ENCODE data around the gene ETNK2. TPM values are rescaled to one million over a fixed set of nuclear protein-coding genes. Genes with fewer than 3 reads are reported as not detected.

Gene ETNK2
- polyA plus RNA-seq, 1 experiment = 25.6 TPM

DNA sequence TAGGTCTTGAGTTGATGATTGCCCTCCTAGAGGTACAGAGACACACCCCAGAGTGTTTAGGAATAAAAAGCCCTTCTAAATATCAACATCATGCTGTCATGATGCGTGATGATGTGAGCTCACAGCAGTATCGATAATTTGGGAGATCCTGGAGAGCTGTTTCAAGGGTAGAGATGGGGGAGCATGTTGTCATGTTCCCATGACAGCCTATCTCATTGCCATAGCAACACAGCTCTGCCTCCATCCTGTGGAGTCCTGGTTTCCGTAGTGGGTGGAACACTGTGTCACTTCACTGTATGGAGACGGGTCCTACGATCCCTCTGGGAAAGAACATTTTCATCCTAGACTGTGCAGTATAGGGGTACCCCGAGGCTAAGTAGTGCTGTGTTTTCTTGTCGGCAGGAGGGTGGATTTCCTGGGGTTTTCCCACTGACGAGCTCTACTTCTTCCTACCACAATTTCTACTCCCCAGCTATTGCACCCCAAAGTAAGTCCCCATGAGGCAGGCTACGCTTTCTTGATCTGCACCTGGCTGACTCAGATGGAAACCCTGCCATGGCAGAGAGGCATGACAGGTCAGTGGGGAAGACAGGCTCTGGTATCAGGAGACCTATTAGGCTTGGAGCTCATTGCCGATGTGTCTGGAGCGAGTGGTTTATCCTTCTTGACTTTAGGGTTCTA lies 37.3 kb upstream of the ETNK2 start:
- Histone ChIP-seq H3K27me3 (ENCODE audit: control insufficient read depth, insufficient read depth, low read length) (peaks cover 6% of the 10 kb centered on the region), H3K4me3 (ENCODE audit: low read depth, low read length) (no peak overlapping the region), H3K9me3 (ENCODE audit: control insufficient read depth, insufficient read depth, low read length) (no peaks in the 10 kb centered on the region), H3K27ac (ENCODE audit: low read depth, low read length) (no peak overlapping the region)
- ChIA-PET POLR2A (interaction anchor here (0.6 kb wide), 1 partner anchor 17 kb away, joined by 4 read pairs; no protein-coding TSS in a partner anchor), CTCF (interaction anchor here (0.5 to 3.1 kb wide), 5 partner anchors 18 to 314 kb away, joined by 3 to 13 read pairs (median 4); no protein-coding TSS in a partner anchor)
- TF ChIP-seq, protein P1, sequence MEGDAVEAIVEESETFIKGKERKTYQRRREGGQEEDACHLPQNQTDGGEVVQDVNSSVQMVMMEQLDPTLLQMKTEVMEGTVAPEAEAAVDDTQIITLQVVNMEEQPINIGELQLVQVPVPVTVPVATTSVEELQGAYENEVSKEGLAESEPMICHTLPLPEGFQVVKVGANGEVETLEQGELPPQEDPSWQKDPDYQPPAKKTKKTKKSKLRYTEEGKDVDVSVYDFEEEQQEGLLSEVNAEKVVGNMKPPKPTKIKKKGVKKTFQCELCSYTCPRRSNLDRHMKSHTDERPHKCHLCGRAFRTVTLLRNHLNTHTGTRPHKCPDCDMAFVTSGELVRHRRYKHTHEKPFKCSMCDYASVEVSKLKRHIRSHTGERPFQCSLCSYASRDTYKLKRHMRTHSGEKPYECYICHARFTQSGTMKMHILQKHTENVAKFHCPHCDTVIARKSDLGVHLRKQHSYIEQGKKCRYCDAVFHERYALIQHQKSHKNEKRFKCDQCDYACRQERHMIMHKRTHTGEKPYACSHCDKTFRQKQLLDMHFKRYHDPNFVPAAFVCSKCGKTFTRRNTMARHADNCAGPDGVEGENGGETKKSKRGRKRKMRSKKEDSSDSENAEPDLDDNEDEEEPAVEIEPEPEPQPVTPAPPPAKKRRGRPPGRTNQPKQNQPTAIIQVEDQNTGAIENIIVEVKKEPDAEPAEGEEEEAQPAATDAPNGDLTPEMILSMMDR (IDR thresholded peaks at IDR 0.05; ENCODE audit: low read depth, low read length) = no peak
- no peak for DNase-seq (ENCODE audit: low read depth, low spot score)

DNA sequence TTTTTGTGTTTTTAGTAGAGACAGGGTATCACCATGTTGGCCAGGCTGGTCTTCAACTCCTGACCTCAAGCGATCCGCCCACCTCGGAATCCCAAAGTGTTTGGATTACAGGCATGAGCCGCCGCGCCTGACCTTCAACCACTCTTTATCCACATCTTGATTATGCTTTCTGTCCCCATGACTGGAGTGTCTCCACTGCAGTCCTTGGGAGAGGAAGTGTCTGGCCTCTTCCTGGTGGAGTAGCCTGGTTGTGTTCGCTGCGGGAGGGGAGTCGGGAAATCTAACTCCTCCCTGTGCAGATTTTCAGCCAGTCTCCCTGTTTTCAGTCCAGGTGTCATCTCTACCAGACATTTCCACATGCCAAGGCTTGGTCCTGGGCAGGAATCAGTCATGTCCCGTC lies 34.8 kb upstream of the ETNK2 start:
- H3K27ac ChIP-seq (ENCODE audit: low read depth, low read length) = no peak overlapping the region
- ChIA-PET POLR2A (no interaction called here), CTCF (interaction anchor here (1.3 to 4.7 kb wide), 2 partner anchors 20 to 24 kb away, joined by 4 to 27 read pairs; no protein-coding TSS in a partner anchor)
- TF ChIP-seq, protein P1 (IDR thresholded peaks at IDR 0.05; ENCODE audit: low read depth, low read length) = no peak
- H3K27me3 ChIP-seq (ENCODE audit: control insufficient read depth, insufficient read depth, low read length) = peaks cover 6% of the 10 kb centered on the region
- no peak overlapping the region for H3K4me3 ChIP-seq (ENCODE audit: low read depth, low read length)
- DNase-seq (ENCODE audit: low read depth, low spot score) = no peak
- H3K9me3 ChIP-seq (ENCODE audit: control insufficient read depth, insufficient read depth, low read length) = no peaks in the 10 kb centered on the region

DNA sequence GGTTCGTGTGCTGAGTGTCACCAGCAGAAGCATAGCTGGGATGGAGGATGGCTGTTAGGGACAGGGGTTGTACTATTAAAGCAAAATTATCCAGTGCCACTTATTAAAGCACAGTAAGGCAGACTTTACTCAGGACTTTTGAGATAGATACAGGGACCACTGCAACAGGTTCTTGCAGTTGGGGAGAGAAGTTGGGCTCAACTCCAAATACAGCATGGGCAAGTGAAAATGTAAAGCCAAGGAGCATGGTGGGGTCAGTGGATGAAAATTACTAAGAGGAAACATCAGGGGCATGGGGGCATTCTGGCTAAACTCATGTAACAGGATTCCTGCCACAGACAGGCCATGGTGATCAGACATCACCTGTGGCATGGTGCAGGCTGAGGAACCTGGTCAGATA lies 29.3 kb upstream of the ETNK2 start:
- CTCF ChIA-PET = interaction anchor here (1.2 to 2.4 kb wide), 2 partner anchors 26 to 33 kb away, joined by 3 to 12 read pairs; partner anchors contain the start of gene GOLT1A

DNA sequence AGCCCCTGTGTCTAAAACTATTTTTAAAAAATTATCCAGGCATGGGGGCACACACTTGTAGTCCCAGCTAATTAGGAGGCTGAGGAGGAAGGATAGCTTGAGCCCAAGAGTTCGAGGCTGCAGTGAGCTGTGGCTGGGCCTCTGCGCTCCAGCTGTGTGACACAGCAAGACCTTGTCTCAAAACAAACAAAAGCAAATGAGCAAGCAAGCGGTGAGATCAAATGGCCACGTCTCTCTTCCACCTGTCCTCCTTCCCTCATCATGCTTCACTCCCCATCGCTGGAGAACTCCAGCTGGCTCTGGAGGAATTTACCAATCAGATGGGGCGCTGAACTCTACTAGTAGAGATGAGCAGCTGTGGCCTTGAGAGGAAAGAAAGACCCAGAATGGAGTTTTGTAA lies 28.3 kb upstream of the ETNK2 start:
- POLR2A ChIA-PET = no interaction called here
- CTCF ChIA-PET = interaction anchor here (1.2 to 2.4 kb wide), 2 partner anchors 27 to 34 kb away, joined by 3 to 12 read pairs; partner anchors contain the start of gene GOLT1A

More for the DNA sequence above, 29.3 kb upstream of the ETNK2 start:
- Histone ChIP-seq H3K27ac (ENCODE audit: low read depth, low read length) (no peak overlapping the region), H3K27me3 (ENCODE audit: control insufficient read depth, insufficient read depth, low read length) (no peaks in the 10 kb centered on the region), H3K9me3 (ENCODE audit: control insufficient read depth, insufficient read depth, low read length) (no peaks in the 10 kb centered on the region), H3K4me3 (ENCODE audit: low read depth, low read length) (no peak overlapping the region)
- no peak for DNase-seq (ENCODE audit: low read depth, low spot score)
- TF ChIP-seq, protein P1 (IDR thresholded peaks at IDR 0.05; ENCODE audit: low read depth, low read length) = no peak
- POLR2A ChIA-PET = no interaction called here

More for the DNA sequence above, 28.3 kb upstream of the ETNK2 start:
- DNase-seq (ENCODE audit: low read depth, low spot score) = no peak
- TF ChIP-seq, protein P1 (IDR thresholded peaks at IDR 0.05; ENCODE audit: low read depth, low read length) = no peak
- no peak overlapping the region for H3K4me3 ChIP-seq (ENCODE audit: low read depth, low read length)
- H3K27me3 ChIP-seq (ENCODE audit: control insufficient read depth, insufficient read depth, low read length) = no peaks in the 10 kb centered on the region
- H3K9me3 ChIP-seq (ENCODE audit: control insufficient read depth, insufficient read depth, low read length) = no peaks in the 10 kb centered on the region
- H3K27ac ChIP-seq (ENCODE audit: low read depth, low read length) = no peak overlapping the region

Measured in AG04450 (cell line).